ENCODE measurements around the gene TXNDC9.
A peak's percentile ranks its signal among the peaks of the same experiment; 100 is the strongest.
"Not testable (repeated sequence)": the region's sequence is repeated elsewhere in the genome, so short reads cannot be mapped to it uniquely, and the experiment has no call there.

Gene TXNDC9

GRCh38 chr2:99346218-99346617 lies 10.1 kb upstream of the TXNDC9 start:
- no peak for TF ChIP-seq CTCF (IDR thresholded peaks at IDR 0.05; ENCODE audit: low read length, missing control alignments)
- no peak overlapping the region for H3K4me3 ChIP-seq (replicated peaks; ENCODE audit: low read depth, low read length)
- DNase-seq (ENCODE audit: low read depth) = no peak

DNA sequence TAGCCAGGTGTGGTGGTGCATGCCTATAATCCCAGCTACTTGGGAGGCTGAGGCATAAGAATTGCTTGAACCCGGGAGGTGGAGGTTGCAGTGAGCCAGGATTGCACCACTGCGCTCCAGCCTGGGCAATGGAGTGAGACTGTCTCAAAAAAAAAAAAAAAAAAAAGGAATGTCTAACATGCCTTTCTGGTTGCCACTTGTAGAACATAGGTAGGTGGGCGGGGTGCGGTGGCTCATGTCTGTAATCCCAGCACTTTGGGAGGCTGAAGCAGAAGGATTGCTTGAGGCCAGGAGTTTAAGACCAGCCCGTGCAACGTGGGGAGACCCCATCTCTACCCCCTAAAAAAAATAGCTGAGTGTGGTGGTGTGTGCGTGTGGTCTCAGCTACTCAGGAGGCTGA lies 9.3 kb upstream of the TXNDC9 start:
- H3K4me3 ChIP-seq (replicated peaks; ENCODE audit: low read depth, low read length); DNase-seq (ENCODE audit: low read depth): not testable (repeated sequence)

DNA sequence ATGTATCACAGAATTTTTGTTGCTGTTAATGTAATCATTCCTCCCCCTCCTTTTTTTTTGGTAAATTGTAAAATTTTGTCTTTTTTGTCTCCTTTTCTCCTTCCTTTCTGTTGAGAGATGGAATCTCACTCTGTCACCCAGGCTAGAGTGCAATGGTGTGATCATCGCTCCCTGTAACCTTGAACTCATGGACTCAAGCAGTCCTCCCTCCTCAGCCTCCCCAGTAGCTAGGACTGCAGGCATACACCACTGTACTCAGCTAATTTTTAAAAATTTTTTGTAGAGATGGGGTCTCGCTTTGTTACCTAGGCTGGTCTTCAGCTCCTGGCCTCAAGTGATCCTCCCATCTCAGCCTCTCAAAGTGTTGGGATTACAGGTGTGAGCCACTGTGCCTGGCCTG lies 6.4 kb upstream of the TXNDC9 start:
- TF ChIP-seq CTCF (IDR thresholded peaks at IDR 0.05; ENCODE audit: low read length, missing control alignments) = no peak
- no peak overlapping the region for H3K4me3 ChIP-seq (replicated peaks; ENCODE audit: low read depth, low read length)
- DNase-seq (ENCODE audit: low read depth) = no peak

DNA sequence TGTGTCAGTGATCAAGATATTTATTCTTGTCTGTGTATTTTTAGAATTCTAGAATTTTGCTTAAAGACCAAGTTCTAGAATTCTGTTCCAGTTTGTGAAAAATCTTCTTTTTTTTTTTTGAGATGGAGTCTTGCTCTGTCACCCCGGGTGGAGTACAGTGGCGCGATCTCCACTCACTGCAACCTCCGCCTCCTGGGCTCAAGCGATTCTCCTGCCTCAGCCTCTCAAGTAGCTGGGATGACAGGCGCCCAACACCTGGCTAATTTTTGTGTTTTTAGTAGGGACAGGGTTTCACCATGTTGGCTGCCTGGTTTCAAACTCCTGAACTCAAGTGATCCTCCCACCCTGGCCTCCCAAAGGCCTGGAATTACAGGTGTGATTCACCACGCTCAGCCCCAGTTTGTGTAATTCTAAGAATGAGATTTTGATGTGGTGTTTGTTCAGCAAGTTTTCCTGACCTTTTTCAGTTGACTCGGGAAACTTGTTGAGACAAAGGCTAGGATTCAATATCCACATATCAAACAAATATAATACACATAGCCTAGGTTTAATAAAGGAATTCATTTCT lies 4.6 kb upstream of the TXNDC9 start:
- no peak for DNase-seq (ENCODE audit: low read depth)
- no peak for TF ChIP-seq CTCF (IDR thresholded peaks at IDR 0.05; ENCODE audit: low read length, missing control alignments)
- H3K4me3 ChIP-seq (replicated peaks; ENCODE audit: low read depth, low read length) = no peak overlapping the region

- no peak for TF ChIP-seq CTCF (IDR thresholded peaks at IDR 0.05; ENCODE audit: low read length, missing control alignments)
- DNase-seq (ENCODE audit: low read depth) = peak; percentile 9
Measured at GRCh38 chr2:99338029-99338585, 2.0 kb upstream of the TXNDC9 start.

GRCh38 chr2:99337113-99338028 lies 1.2 kb upstream of the TXNDC9 start, which contains the start of gene EIF5B:
Gene EIF5B, plus strand, starts transcription at chr2:99337389. Its CDS starts 166 bp downstream, at chr2:99337555.
- peak; percentile 97 for DNase-seq (ENCODE audit: low read depth)
- TF ChIP-seq CTCF (IDR thresholded peaks at IDR 0.05; ENCODE audit: low read length, missing control alignments) = peak; percentile 61
- H3K4me3 ChIP-seq (replicated peaks; ENCODE audit: low read depth, low read length) = peak within 1 kb of the TSS; percentile 97

More at GRCh38 chr2:99338029-99338585, 2.0 kb upstream of the TXNDC9 start:
- H3K4me3 ChIP-seq (replicated peaks; ENCODE audit: low read depth, low read length) = peak overlapping the region; percentile 97

GRCh38 chr2:99336804-99337112 lies 625 bp upstream of the TXNDC9 start:
- H3K4me3 ChIP-seq (replicated peaks; ENCODE audit: low read depth, low read length) = peak overlapping the region; percentile 97
- DNase-seq (ENCODE audit: low read depth) = no peak
- TF ChIP-seq CTCF (IDR thresholded peaks at IDR 0.05; ENCODE audit: low read length, missing control alignments) = no peak
